Keratinocyte (primary cell): ENCODE results near the gene CNOT3. TPM values are rescaled to one million over a fixed set of nuclear protein-coding genes. Genes with fewer than 3 reads are reported as not detected.

Source experiments
- DNase-seq: peaks from one replicate; pipeline ENCODE4 v3.0.0-alpha.2; 2011; ENCODE audit warnings: low read depth, missing footprints, low spot score
- FAIRE-seq: peaks from 2 replicates; lab custom pipeline; 2011; peaks lifted over from hg19 to GRCh38; lab: Jason Lieb, UNC
- H2AFZ ChIP-seq: 2 replicates; pipeline ENCODE4 v1.6.0; 2012; ENCODE audit warnings: low read length, control low read depth, inconsistent platforms; ENCODE audit not compliant: control insufficient read depth
- H3K27ac ChIP-seq: 2 replicates; pipeline ENCODE4 v1.5.1; 2011; ENCODE audit warnings: low read length; ENCODE audit not compliant: control insufficient read depth, insufficient read depth
- H3K27me3 ChIP-seq: 3 replicates; pipeline ENCODE4 v1.6.0; 2011; ENCODE audit warnings: low read length; ENCODE audit not compliant: control insufficient read depth, insufficient read depth; ENCODE audit errors: extremely low read depth
- H3K36me3 ChIP-seq, 2 experiments: 2 replicates in 1 of 2; 3 replicates in 1 of 2; pipeline ENCODE4 v1.5.1; 2011; ENCODE audit warnings: low read length in 2 of 2, mild to moderate bottlenecking in 1 of 2; ENCODE audit not compliant: control insufficient read depth in 2 of 2, insufficient read depth in 2 of 2; ENCODE audit errors: extremely low read depth in 1 of 2
- H3K4me1 ChIP-seq: 3 replicates; pipeline ENCODE4 v1.5.1; 2011; ENCODE audit warnings: low read length; ENCODE audit not compliant: control insufficient read depth, insufficient read depth; ENCODE audit errors: extremely low read depth
- H3K4me2 ChIP-seq: 3 replicates; pipeline ENCODE4 v1.6.0; 2011; ENCODE audit warnings: low read depth, low read length; ENCODE audit not compliant: control insufficient read depth, insufficient read depth; ENCODE audit errors: extremely low read depth
- H3K4me3 ChIP-seq, 3 experiments: fragments of 200-600 bp in 1 of 3; sonication (generic) in 1 of 3; 2 replicates in 2 of 3; 3 replicates in 1 of 3; pipeline ENCODE4 v1.5.1; 2011 to 2016; ENCODE audit warnings: low read length in 3 of 3, mild to moderate bottlenecking in 3 of 3, control low read depth in 2 of 3, inconsistent platforms in 1 of 3, low read depth in 1 of 3, mixed read lengths in 1 of 3, mixed run types in 1 of 3, moderate library complexity in 1 of 3; ENCODE audit not compliant: control insufficient read depth in 2 of 3, insufficient read depth in 2 of 3; ENCODE audit errors: extremely low read depth in 1 of 3
- H3K79me2 ChIP-seq: 2 replicates; pipeline ENCODE4 v1.6.0; 2012; ENCODE audit warnings: low read length; ENCODE audit not compliant: control insufficient read depth, insufficient read depth
- H3K9ac ChIP-seq: 3 replicates; pipeline ENCODE4 v1.6.0; 2011; ENCODE audit warnings: low read length; ENCODE audit not compliant: control insufficient read depth, insufficient read depth; ENCODE audit errors: extremely low read depth
- H3K9me1 ChIP-seq: 3 replicates; pipeline ENCODE4 v1.6.0; 2011; ENCODE audit warnings: low read length; ENCODE audit not compliant: control insufficient read depth, insufficient read depth; ENCODE audit errors: extremely low read depth
- H3K9me3 ChIP-seq: 2 replicates; pipeline ENCODE4 v1.5.1; 2012; ENCODE audit warnings: low read depth, low read length; ENCODE audit not compliant: control insufficient read depth
- H4K20me1 ChIP-seq: 3 replicates; pipeline ENCODE4 v1.6.0; 2011; ENCODE audit warnings: low read length; ENCODE audit not compliant: control insufficient read depth, insufficient read depth; ENCODE audit errors: extremely low read depth
- EZH2 ChIP-seq: IDR thresholded peaks from one replicate; pipeline ENCODE4 v1.6.1; 2012; ENCODE audit warnings: inconsistent platforms, mild to moderate bottlenecking, low read length, moderate library complexity
- dilution Hi-C: fragments of 300-500 bp; cut with MboI; formaldehyde crosslinking; loops from one replicate; pipeline ENCODE4 v1.7.0; 2020; ENCODE audit warnings: low sequenced_read_pairs; ENCODE audit not compliant: extremely low pct_ligation_motif_present
- polyA plus RNA-seq, 5 experiments: library from polyadenylated mRNA; depleted of rRNA in 3 of 5; stranded (reverse) in 3 of 5; stranded (forward) in 1 of 5; unstranded in 1 of 5; fragments of >200 nt; gene quantifications; 1 replicate in 1 of 5; 2 replicates in 3 of 5; 3 replicates in 1 of 5; pipeline versions ENCODE4 v1.2.1 to v1.2.3, GENCODE V29; 2011 to 2012; ENCODE audit warnings: missing spikeins in 2 of 5, low read depth in 1 of 5, low replicate concordance in 1 of 5
- TF ChIP-seq, protein P1 (sequence below), 3 experiments: IDR thresholded peaks in 1 of 3; conservative IDR thresholded peaks in 1 of 3; optimal IDR thresholded peaks in 1 of 3; 2 replicates in 2 of 3; 3 replicates in 1 of 3; pipeline versions ENCODE3 to v1.5.1; 2011; ENCODE audit warnings: low read length in 3 of 3, mild to moderate bottlenecking in 3 of 3, moderate library complexity in 2 of 3, control low read depth in 1 of 3, inconsistent platforms in 1 of 3; ENCODE audit not compliant: insufficient read depth in 2 of 3; ENCODE audit errors: extremely low read depth in 1 of 3

The CNOT3 gene
- polyA plus RNA-seq, 1 donor (not counting 4 experiments of a cell fraction or from before 2014, with no cell fraction given), result 8.6 TPM

DNA sequence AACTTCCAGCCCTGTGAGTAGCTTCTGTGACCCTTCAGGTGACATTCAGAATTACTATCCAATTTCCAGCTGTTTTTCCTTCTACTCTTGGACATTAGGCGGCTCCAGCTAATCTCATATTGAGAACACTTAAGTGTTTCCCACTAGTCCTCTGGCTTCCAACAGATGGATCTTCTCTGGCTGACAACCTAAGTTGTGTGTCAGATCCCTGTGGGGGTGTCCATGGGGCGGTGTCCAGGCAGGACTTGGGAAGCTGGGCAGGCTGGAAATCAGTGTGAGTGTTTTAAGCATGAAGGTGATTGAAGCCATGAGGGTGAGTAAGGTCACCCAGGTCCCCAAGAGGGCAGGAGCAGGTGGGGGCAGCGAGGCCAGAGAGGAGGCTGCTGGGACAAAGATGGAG lies 10.1 kb downstream of the CNOT3 start:
- Histone ChIP-seq H3K27me3 (no peaks in the 10 kb centered on the region), H3K79me2 (peaks cover 2% of the 10 kb centered on the region), H2AFZ (no peak overlapping the region), H4K20me1 (peaks cover 4% of the 10 kb centered on the region), H3K36me3 (peaks cover 53 to 64% of the 10 kb centered on the region in 2 experiments), H3K9me3 (no peaks in the 10 kb centered on the region), H3K9me1 (no peaks in the 10 kb centered on the region), H3K9ac (no peak overlapping the region), H3K4me3 (no peak overlapping the region), H3K27ac (no peak overlapping the region), H3K4me1 (no peaks in the 10 kb centered on the region), H3K4me2 (no peak overlapping the region)
- dilution Hi-C loops, result no loop called here
- DNase-seq, result no peak
- TF ChIP-seq EZH2, result no peak
- TF ChIP-seq, protein P1, sequence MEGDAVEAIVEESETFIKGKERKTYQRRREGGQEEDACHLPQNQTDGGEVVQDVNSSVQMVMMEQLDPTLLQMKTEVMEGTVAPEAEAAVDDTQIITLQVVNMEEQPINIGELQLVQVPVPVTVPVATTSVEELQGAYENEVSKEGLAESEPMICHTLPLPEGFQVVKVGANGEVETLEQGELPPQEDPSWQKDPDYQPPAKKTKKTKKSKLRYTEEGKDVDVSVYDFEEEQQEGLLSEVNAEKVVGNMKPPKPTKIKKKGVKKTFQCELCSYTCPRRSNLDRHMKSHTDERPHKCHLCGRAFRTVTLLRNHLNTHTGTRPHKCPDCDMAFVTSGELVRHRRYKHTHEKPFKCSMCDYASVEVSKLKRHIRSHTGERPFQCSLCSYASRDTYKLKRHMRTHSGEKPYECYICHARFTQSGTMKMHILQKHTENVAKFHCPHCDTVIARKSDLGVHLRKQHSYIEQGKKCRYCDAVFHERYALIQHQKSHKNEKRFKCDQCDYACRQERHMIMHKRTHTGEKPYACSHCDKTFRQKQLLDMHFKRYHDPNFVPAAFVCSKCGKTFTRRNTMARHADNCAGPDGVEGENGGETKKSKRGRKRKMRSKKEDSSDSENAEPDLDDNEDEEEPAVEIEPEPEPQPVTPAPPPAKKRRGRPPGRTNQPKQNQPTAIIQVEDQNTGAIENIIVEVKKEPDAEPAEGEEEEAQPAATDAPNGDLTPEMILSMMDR (optimal IDR thresholded peaks at IDR 0.05 in 1 of 3, IDR thresholded peaks at IDR 0.05 in 1 of 3, conservative IDR thresholded peaks at IDR 0.05 in 1 of 3; ENCODE audit: extremely low read depth in 1 of 3, insufficient read depth in 2 of 3, low read length in 3 of 3), result no peak
- no peak for FAIRE-seq

DNA sequence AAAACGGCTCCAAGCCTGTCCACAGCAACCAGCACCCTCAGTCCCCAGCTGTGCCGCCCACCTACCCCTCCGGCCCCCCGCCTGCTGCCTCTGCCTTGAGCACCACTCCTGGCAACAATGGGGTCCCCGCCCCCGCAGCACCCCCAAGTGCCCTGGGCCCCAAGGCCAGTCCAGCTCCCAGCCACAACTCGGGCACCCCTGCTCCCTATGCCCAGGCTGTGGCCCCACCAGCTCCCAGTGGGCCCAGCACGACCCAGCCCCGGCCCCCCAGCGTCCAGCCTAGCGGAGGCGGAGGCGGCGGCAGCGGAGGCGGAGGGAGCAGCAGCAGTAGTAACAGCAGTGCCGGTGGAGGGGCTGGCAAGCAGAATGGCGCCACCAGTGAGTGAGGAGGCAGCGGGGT lies 10.6 kb downstream of the CNOT3 start:
- H3K36me3 ChIP-seq, result peaks cover 50 to 65% of the 10 kb centered on the region in 2 experiments
- no peak overlapping the region for H3K4me3 ChIP-seq
- no peaks in the 10 kb centered on the region for H3K79me2 ChIP-seq
- H4K20me1 ChIP-seq, result peaks cover 4% of the 10 kb centered on the region
- DNase-seq (no peak), FAIRE-seq (no peak)
- no peak overlapping the region for H3K9ac ChIP-seq
- TF ChIP-seq EZH2, result no peak
- TF ChIP-seq, protein P1 (optimal IDR thresholded peaks at IDR 0.05 in 1 of 3, IDR thresholded peaks at IDR 0.05 in 1 of 3, conservative IDR thresholded peaks at IDR 0.05 in 1 of 3; ENCODE audit: extremely low read depth in 1 of 3, insufficient read depth in 2 of 3, low read length in 3 of 3), result no peak
- dilution Hi-C loops, result no loop called here
- H3K4me2 ChIP-seq, result no peak overlapping the region
- no peak overlapping the region for H3K27ac ChIP-seq
- H3K27me3 ChIP-seq, result no peaks in the 10 kb centered on the region
- H3K4me1 ChIP-seq, result no peaks in the 10 kb centered on the region
- H3K9me1 ChIP-seq, result no peaks in the 10 kb centered on the region
- H2AFZ ChIP-seq, result no peak overlapping the region
- H3K9me3 ChIP-seq, result no peaks in the 10 kb centered on the region
